Stomach (tissue), 9 donors: ENCODE results near the gene KIF21B. TPM values are rescaled to one million over a fixed set of nuclear protein-coding genes. Genes with fewer than 3 reads are reported as not detected.

ENCODE experiments used
- DNase-seq, 2 donors: peaks; one replicate each; pipeline versions ENCODE4 v3.0.0 to v3.0.0-alpha.2; 2013 to 2019
- H3K27ac ChIP-seq, 5 donors: fragments of 200-600 bp in 4 of 5; sonication (generic) in 4 of 5; one replicate each; pipeline ENCODE4 v1.5.1; 2013 to 2019; ENCODE audit warnings: mild to moderate bottlenecking in 1 of 5, moderate library complexity in 1 of 5
- H3K27me3 ChIP-seq, 3 donors: fragments of 200-600 bp; sonication (generic); one replicate each; pipeline ENCODE4 v1.5.1; 2017 to 2019; ENCODE audit warnings: mixed run types in 1 of 3
- H3K36me3 ChIP-seq, 4 donors: fragments of 200-600 bp; sonication (generic); 1 replicate in 3 of 4; 2 replicates in 1 of 4; pipeline ENCODE4 v1.5.1; 2016 to 2019
- H3K4me1 ChIP-seq, 4 donors: fragments of 200-600 bp; sonication (generic); one replicate each; pipeline ENCODE4 v1.5.1; 2016 to 2019
- H3K4me3 ChIP-seq, 4 donors: fragments of 200-600 bp; sonication (generic) in 3 of 4; one replicate each; pipeline ENCODE4 v1.5.1; 2016 to 2019; ENCODE audit warnings: mild to moderate bottlenecking in 1 of 4
- H3K9me3 ChIP-seq, 4 donors: fragments of 200-600 bp; sonication (generic); one replicate each; pipeline ENCODE4 v1.5.1; 2016 to 2019
- CTCF ChIP-seq, 7 experiments: fragments of 450-650 bp in 4 of 7; fragments of 200-600 bp in 3 of 7; sonication (generic) in 3 of 7; IDR thresholded peaks; one replicate each; pipeline ENCODE4 v1.5.1; 2016 to 2019; ENCODE audit warnings: antibody characterized with exemption in 7 of 7, control low read depth in 2 of 7, mild to moderate bottlenecking in 1 of 7
- EP300 ChIP-seq: sonication (generic); formaldehyde crosslinking; IDR thresholded peaks from one replicate; pipeline ENCODE4 v1.6.1; 2017; ENCODE audit warnings: antibody characterized with exemption
- POLR2A ChIP-seq, 4 donors: fragments of 450-650 bp; IDR thresholded peaks; one replicate each; pipeline ENCODE4 v1.6.1; 2016; ENCODE audit warnings: antibody characterized with exemption in 4 of 4, control low read depth in 2 of 4, mild to moderate bottlenecking in 1 of 4, moderate library complexity in 1 of 4
- POLR2AphosphoS5 ChIP-seq, 3 donors: sonication (generic); formaldehyde crosslinking; IDR thresholded peaks; one replicate each; pipeline ENCODE4 v1.6.1; 2016; ENCODE audit warnings: antibody characterized with exemption in 3 of 3
- WGBS, 5 donors: extraction: QIAGEN DNeasy Blood & Tissue Kit in 3 of 5; methylation state at CpG; one replicate each; pipeline versions ENCODE4 v1.1.5 to v1.1.7; 2013 to 2018; 5-methylcytosine and 5-hydroxymethylcytosine counted together
- intact Hi-C: fragments of 100-400 bp; cut with DNase I; formaldehyde crosslinking; loops from one replicate; pipeline ENCODE4 v1.15.1; 2023; ENCODE audit warnings: low total_unique reads
- polyA plus RNA-seq, 3 donors: library from polyadenylated mRNA; stranded (reverse); fragments of 200-250 nt; gene quantifications; one replicate each; pipeline ENCODE4 v1.2.3, GENCODE V29; 2013
- total RNA-seq, 5 donors: library from RNA; depleted of rRNA; stranded (reverse); fragments of >200 nt; gene quantifications; one replicate each; pipeline versions ENCODE4 v1.1.0 to v1.2.3, GENCODE V29; 2014 to 2016
- donor health status: healthy with polysubstance abuse.
- donor health status: Bipolar disorder and iron deficiency.
- donor health status: healthy.

The KIF21B gene
- total and polyA plus RNA-seq, 8 donors, result 0.30 to 8.8 (median 2.4) TPM

- Histone ChIP-seq H3K27ac (peak overlapping the region in 4 of 5 donors; percentile 72 to 84 (median 80)), H3K27me3 (peaks cover 0 to 5% (median 0%) of the 10 kb centered on the region in 3 donors), H3K4me1 (peaks cover 16 to 93% (median 59%) of the 10 kb centered on the region in 4 donors), H3K4me3 (peak overlapping the region; percentile 57 to 70 (median 66)), H3K9me3 (no peaks in the 10 kb centered on the region), H3K36me3 (no peaks in the 10 kb centered on the region)
- no peak for TF ChIP-seq EP300
- no peak for TF ChIP-seq POLR2A (IDR thresholded peaks at IDR 0.05)
- TF ChIP-seq POLR2AphosphoS5 (IDR thresholded peaks at IDR 0.05), result no peak
- no peak for TF ChIP-seq CTCF (IDR thresholded peaks at IDR 0.05)
- DNase-seq, result no peak
- intact Hi-C loops, result no loop called here
- WGBS, 5 donors, result 55 to 76% (median 68%) methylated on average over 2 of the region's 2 CpGs
Observed at GRCh38 chr1:201022493-201022819, 1.1 kb downstream of the KIF21B start.

- no peaks in the 10 kb centered on the region for H3K9me3 ChIP-seq
- TF ChIP-seq POLR2A (IDR thresholded peaks at IDR 0.05) (no peak), CTCF (IDR thresholded peaks at IDR 0.05) (no peak), EP300 (no peak), POLR2AphosphoS5 (IDR thresholded peaks at IDR 0.05) (no peak)
- intact Hi-C loops, result no loop called here
- no peak for DNase-seq
- no peaks in the 10 kb centered on the region for H3K36me3 ChIP-seq
- peaks cover 16 to 93% (median 61%) of the 10 kb centered on the region in 4 donors for H3K4me1 ChIP-seq
- H3K27me3 ChIP-seq, result peaks cover 0 to 10% (median 0%) of the 10 kb centered on the region in 3 donors
- 73 to 80% (median 75%) methylated on average over 6 to 7 of the region's 7 CpGs for WGBS, 5 donors
- peak overlapping the region in 4 of 5 donors; percentile 72 to 84 (median 80) for H3K27ac ChIP-seq
- H3K4me3 ChIP-seq, result peak overlapping the region; percentile 57 to 70 (median 66)
Observed at GRCh38 chr1:201021630-201022492, 1.7 kb downstream of the KIF21B start.

- Histone ChIP-seq H3K36me3 (no peaks in the 10 kb centered on the region), H3K9me3 (no peaks in the 10 kb centered on the region), H3K27me3 (peaks cover 0 to 12% (median 0%) of the 10 kb centered on the region in 3 donors), H3K4me1 (peaks cover 18 to 93% (median 61%) of the 10 kb centered on the region in 4 donors), H3K27ac (peak overlapping the region in 4 of 5 donors; percentile 7 to 84 (median 73)), H3K4me3 (peak overlapping the region in 2 of 4 donors; percentile 66 to 70)
- TF ChIP-seq POLR2AphosphoS5 (IDR thresholded peaks at IDR 0.05) (no peak), CTCF (IDR thresholded peaks at IDR 0.05) (peak in 1 of 7 experiments; percentile 24), POLR2A (IDR thresholded peaks at IDR 0.05) (no peak)
- intact Hi-C loops, result no loop called here
- DNase-seq, result peak in 1 of 2 donors; percentile 62
- WGBS, 5 donors, result 53 to 68% (median 62%) methylated on average over 11 of the region's 11 CpGs
Observed at GRCh38 chr1:201020721-201021629, 2.5 kb downstream of the KIF21B start.

GRCh38 chr1:201020040-201020591, 3.4 kb downstream of the KIF21B start:
- H3K27me3 ChIP-seq, result peaks cover 0 to 17% (median 0%) of the 10 kb centered on the region in 3 donors
- intact Hi-C loops, result no loop called here
- peaks cover 19 to 93% (median 68%) of the 10 kb centered on the region in 4 donors for H3K4me1 ChIP-seq
- no peak overlapping the region for H3K4me3 ChIP-seq
- no peak for TF ChIP-seq EP300
- TF ChIP-seq POLR2AphosphoS5 (IDR thresholded peaks at IDR 0.05), result no peak
- no peak for TF ChIP-seq CTCF (IDR thresholded peaks at IDR 0.05)
- no peak for TF ChIP-seq POLR2A (IDR thresholded peaks at IDR 0.05)
- peak in 1 of 2 donors; percentile 70 for DNase-seq
- H3K27ac ChIP-seq, result peak overlapping the region; percentile 29 to 84 (median 66)
- H3K36me3 ChIP-seq, result no peaks in the 10 kb centered on the region
- 44 to 72% (median 56%) methylated on average over 3 to 4 of the region's 4 CpGs for WGBS, 5 donors
- H3K9me3 ChIP-seq, result no peaks in the 10 kb centered on the region
